Testis (tissue), 2 donors: ENCODE measurements around the gene RPL31.

ENCODE experiments used
- POLR2A ChIP-seq: fragments of 450-650 bp; IDR thresholded peaks from one replicate; pipeline ENCODE4 v1.6.1; 2017; ENCODE audit warnings: antibody characterized with exemption, mild to moderate bottlenecking, moderate library complexity
- TF ChIP-seq, protein P1 (sequence below), 3 experiments: fragments of 450-650 bp in 2 of 3; fragments of 200-600 bp in 1 of 3; sonication (generic) in 1 of 3; IDR thresholded peaks; one replicate each; pipeline ENCODE4 v1.5.1; 2016 to 2019; ENCODE audit warnings: antibody characterized with exemption in 3 of 3, mild to moderate bottlenecking in 2 of 3, moderate library complexity in 1 of 3

DNA sequence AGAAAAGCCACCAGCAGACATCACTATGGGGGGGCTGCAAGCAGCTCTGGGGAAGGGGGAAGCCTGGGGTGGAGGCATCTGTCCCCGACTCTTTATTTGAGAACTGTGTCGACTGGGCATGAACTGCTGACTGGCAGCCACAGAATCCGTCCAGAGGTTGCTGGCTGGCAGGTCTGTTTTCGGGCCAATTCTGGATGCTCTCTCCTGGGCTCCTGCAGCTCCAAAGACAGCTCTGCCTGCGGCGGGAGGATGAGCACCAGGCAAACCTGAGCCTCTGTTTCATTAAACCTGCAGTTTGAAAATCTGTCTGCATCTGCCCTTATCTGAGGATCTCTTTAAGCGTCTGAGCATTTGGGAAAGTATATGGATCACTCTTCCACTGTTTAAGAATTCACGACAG lies 34.4 kb upstream of the RPL31 start:
- no peak for TF ChIP-seq POLR2A
- TF ChIP-seq, protein P1, sequence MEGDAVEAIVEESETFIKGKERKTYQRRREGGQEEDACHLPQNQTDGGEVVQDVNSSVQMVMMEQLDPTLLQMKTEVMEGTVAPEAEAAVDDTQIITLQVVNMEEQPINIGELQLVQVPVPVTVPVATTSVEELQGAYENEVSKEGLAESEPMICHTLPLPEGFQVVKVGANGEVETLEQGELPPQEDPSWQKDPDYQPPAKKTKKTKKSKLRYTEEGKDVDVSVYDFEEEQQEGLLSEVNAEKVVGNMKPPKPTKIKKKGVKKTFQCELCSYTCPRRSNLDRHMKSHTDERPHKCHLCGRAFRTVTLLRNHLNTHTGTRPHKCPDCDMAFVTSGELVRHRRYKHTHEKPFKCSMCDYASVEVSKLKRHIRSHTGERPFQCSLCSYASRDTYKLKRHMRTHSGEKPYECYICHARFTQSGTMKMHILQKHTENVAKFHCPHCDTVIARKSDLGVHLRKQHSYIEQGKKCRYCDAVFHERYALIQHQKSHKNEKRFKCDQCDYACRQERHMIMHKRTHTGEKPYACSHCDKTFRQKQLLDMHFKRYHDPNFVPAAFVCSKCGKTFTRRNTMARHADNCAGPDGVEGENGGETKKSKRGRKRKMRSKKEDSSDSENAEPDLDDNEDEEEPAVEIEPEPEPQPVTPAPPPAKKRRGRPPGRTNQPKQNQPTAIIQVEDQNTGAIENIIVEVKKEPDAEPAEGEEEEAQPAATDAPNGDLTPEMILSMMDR (IDR thresholded peaks at IDR 0.05): no peak
